HG03342 (cell line): ENCODE measurements around the gene FNDC11.
A peak's percentile ranks its signal among the peaks of the same experiment; 100 is the strongest.
"Not testable (repeated sequence)": the region's sequence is repeated elsewhere in the genome, so short reads cannot be mapped to it uniquely, and the experiment has no call there.

Experiments
- ATAC-seq: cut with Tn5 transposase; IDR thresholded peaks from one replicate; pipeline ENCODE4 v1.9.1; 2021; ENCODE audit warnings: mild to moderate bottlenecking, moderate library complexity; ENCODE audit not compliant: unreplicated experiment

The FNDC11 gene

GRCh38 chr20:63553933-63554290 is at the start of gene FNDC11:
Gene FNDC11, plus strand, starts transcription at chr20:63554159. Its CDS starts 1,505 bp downstream, at chr20:63555664.
- peak; percentile 24 for ATAC-seq

- no peak for ATAC-seq
These were observed 49.3 kb upstream of the FNDC11 start for GRCh38 chr20:63504642-63505041.

GRCh38 chr20:63505281-63505680 is 48.7 kb upstream of the FNDC11 start:
- ATAC-seq, result no peak

- no peak for ATAC-seq
These were observed 48.2 kb upstream of the FNDC11 start for GRCh38 chr20:63505723-63506122.

- no peak for ATAC-seq
These were observed 46.7 kb upstream of the FNDC11 start for GRCh38 chr20:63507083-63507743.

- ATAC-seq, result no peak
These were observed 45.7 kb upstream of the FNDC11 start for GRCh38 chr20:63508072-63508768.

- no peak for ATAC-seq
These were observed 44.8 kb upstream of the FNDC11 start for GRCh38 chr20:63509088-63509564.

- no peak for ATAC-seq
These were observed 40.8 kb upstream of the FNDC11 start for GRCh38 chr20:63513207-63513606.

GRCh38 chr20:63514520-63514919 is 39.4 kb upstream of the FNDC11 start:
- not testable (repeated sequence) for ATAC-seq

GRCh38 chr20:63517376-63518309 is 36.3 kb upstream of the FNDC11 start:
- no peak for ATAC-seq

- ATAC-seq, result no peak
These were observed 35.6 kb upstream of the FNDC11 start for GRCh38 chr20:63518351-63518861.

GRCh38 chr20:63518946-63519667 is 34.9 kb upstream of the FNDC11 start:
- ATAC-seq, result no peak

- ATAC-seq, result peak; percentile 35
These were observed 34.1 kb upstream of the FNDC11 start for GRCh38 chr20:63519668-63520503.

- ATAC-seq, result peak; percentile 57
These were observed 33.4 kb upstream of the FNDC11 start, which contains the start of gene PPDPF for GRCh38 chr20:63520504-63520933. Gene PPDPF, plus strand, starts transcription at chr20:63520765. Its CDS starts 544 bp downstream, at chr20:63521309.

- ATAC-seq, result peak; percentile 40
These were observed 32.9 kb upstream of the FNDC11 start for GRCh38 chr20:63520934-63521601.

- ATAC-seq, result no peak
These were observed 32.4 kb upstream of the FNDC11 start for GRCh38 chr20:63521602-63522001.

- no peak for ATAC-seq
These were observed 31.7 kb upstream of the FNDC11 start for GRCh38 chr20:63522091-63522868.

GRCh38 chr20:63522981-63523611 is 30.9 kb upstream of the FNDC11 start:
- ATAC-seq, result no peak
